CD4-positive, alpha-beta T cell treated with Interleukin-6 at 100 ng/mL for 8 hours (primary cell): ENCODE measurements around the gene C1orf159.

Experiments used
- DNase-seq: peaks from one replicate; pipeline ENCODE4 v3.0.0-alpha.2; 2020; ENCODE audit warnings: mixed read lengths, low spot score

The C1orf159 gene

DNA sequence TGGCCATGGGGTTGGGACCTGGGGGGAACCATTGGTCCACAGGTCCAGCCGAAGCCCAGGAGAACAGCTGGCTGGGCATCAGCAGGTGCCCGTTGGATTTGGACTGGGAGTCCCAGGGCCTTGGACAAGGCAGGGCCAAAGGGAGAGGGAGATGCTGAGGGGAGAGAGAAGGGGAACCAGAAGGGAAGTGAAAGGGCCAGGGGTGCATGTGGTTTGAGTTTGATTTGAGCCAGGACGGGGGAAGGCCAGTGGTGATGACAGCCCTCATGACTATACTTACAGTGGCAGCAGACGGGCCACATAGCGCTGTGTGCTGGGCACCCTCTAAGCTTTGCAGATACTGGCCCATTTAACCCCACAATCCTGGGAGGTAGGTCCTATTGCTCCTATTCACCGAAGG lies 77.2 kb downstream of the C1orf159 start:
- DNase-seq = no peak

DNA sequence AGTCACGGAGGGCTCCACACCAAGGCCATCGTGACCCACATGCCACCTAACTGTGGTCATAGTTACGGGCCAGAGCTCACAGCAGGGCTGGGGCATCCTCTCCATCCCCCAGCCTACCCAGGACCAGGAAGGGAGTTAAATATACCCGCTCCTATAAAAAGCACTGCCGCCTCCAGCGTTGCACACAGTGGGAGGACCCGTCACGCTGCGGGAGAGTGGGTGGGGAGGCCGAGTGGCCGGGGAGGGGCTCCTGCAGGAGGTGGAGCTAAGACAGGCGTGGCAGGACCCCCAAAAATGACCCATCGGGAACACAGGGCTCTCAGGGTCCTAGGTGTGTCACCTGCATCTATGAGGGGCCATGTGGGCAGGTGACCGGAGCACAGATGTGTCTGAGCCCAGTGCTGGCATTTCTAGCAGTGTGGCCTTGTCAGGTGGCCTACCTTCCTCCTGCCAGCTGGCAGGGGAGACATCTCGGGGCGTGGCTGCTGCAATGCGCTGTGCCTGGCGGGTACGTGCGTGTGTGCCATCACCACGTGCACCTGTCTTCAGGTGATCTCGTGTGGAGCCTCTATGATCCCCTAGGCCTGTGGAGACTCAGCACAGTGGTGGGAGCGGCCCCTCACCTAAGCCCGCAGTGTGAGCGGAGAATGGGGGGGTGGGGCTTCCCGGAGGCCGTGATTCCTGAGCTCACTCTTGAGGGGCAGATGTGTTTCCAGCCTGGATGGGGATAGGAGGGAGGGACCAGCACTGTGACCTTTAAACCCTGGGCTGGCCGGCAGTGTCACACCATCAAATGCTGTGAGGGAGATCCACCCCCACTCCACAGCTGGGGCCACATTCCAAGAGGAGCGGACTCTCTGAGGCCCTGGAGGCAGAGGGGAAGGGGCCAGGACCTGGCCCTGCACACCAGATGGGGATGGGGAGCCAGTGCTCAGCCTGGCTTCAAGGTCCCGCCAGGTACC lies 78.2 kb downstream of the C1orf159 start:
- no peak for DNase-seq

DNA sequence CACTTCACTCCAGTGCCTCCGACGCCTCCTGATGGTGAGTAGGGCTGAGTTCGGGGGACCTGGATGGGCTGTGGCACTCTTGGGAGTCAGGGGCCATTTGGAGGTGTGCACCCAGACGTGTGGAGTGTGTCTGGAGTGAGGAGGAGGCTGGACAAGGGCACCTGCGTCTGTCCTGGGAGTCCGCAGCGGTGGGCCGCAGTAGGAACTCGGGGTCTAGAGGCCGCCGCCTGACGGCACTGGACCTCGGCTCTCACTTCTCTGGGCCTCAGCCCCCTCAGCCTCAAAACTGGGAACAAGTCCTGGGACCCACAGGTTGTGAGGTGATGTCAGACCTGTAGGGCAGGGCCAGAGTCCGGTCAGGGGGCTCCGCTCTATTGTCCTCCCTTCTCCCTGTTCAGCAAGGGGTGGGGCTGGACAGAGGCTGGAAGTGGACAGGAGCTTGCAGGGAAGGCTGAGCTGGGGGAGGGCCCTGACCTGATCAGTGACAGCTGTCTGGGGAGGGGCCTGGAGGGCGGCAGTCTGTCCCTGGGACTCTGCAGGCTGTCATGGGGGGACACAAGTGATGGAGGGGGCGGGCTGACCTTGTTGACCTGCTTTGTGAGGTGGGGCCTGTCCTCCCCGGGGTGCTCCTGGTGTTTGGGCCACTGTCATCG lies 80.5 kb downstream of the C1orf159 start:
- DNase-seq = no peak

DNA sequence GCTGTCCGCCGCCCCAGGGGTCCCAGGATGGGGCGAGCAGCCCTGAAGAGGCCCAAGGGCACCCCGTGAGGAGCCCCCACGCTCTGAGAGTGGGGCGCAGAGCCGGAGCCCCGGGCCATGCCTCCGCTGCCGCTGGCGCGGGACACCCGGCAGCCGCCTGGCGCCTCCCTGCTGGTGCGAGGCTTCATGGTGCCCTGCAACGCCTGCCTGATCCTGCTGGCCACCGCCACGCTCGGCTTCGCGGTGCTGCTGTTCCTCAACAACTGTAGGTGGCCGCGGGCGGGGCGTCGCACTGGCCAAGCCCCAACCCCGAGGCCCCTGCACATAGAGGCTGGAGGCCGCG lies 81.5 kb downstream of the C1orf159 start:
- no peak for DNase-seq

DNA sequence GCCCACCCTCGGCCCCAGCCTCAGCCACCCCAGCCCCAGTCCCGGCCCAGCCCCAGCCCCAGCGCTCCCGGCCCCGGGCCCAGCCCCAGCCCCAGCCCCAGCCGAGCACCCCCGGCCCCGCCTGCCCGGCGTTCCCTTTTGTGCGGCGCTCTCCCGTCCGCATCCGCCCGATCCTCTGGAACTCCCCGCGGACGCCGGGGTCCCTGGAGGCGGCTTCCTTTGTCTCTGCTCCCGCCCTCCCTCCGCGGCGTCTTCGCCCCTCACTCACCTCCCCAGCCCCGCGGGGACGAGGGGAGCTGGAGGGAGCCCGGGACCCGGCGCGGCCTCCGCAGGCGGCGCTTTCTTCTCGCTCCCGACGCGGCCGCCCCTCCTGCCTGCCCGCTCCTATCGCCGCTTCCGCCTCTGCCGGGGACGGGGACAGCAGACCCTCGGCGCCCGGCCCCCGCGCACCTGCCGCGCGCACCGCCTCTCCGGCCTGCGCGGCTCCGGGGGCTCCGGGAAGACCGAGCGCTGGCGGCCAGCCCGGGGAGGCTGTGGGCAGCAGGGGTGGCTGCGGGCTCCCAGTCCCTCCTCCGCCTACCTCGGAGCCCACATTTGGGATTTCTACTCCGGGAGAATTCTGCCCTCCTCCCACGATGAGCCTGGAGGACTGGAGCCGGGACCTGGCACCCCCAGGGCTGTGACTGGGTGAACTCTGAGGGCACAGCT lies 82.0 kb downstream of the C1orf159 start:
- no peak for DNase-seq

DNA sequence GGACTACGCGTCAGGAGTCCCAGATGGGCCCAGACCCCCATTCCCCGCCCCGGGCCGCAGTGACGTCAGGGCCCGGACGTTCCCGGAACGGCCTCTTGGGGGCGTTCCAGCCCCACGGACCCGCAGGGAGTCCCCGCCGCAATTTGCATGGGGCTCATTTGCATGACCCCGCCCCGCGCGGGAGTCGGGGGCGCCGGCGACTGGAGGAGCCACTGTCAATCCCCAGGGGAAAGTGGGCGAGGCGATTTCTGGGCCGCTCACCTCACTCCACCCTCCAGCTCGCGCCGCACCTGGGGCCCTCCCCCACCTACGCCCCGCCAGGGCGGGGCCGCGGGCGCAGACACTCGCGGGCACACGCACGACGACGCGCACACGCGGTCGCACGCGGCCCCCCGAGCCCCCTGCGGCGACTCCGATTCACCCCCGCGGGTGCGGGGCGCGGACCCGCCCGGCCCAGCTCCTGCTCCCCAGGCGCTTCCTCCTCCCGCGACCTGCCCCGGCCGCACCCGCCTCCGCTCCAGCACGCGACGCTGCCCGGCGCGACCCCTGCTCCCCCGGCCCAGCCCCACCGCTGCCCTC lies 82.8 kb downstream of the C1orf159 start:
- DNase-seq = peak; percentile 77

DNA sequence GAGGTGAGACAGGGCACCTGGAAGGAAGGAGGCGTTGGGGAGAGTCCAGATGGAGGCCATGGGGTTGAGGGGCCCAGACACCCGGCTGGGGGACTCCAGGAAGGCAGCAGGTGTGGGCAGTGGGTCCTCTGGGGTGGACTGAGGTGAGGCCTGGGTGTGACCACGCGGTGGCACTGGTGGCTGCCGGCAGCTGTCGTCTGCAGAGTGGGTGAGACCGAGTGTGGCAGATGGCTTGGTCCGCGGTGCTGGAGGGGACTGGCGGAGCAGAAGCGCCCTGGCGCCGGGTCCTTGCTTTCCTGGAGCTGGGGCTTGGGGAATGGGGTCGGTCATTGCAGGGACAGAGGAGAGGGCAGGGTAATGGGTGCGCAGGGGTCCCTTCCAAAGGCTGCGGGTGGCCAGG lies 83.5 kb downstream of the C1orf159 start:
- DNase-seq = no peak
